HS-27A (cell line): ENCODE data around the gene ST7.
A peak's percentile ranks its signal among the peaks of the same experiment; 100 is the strongest.

Source experiments
- DNase-seq: peaks from one replicate; pipeline ENCODE4 v3.0.0-alpha.2; 2012; ENCODE audit warnings: low read depth, missing footprints

ST7 gene

GRCh38 chr7:117130262-117130661, 177.0 kb downstream of the ST7 start:
- no peak for DNase-seq

- DNase-seq: peak; percentile 82
Observed at GRCh38 chr7:117132321-117133120, 179.2 kb downstream of the ST7 start.

- DNase-seq: no peak
Observed at GRCh38 chr7:117133125-117133524, 179.8 kb downstream of the ST7 start.

DNA sequence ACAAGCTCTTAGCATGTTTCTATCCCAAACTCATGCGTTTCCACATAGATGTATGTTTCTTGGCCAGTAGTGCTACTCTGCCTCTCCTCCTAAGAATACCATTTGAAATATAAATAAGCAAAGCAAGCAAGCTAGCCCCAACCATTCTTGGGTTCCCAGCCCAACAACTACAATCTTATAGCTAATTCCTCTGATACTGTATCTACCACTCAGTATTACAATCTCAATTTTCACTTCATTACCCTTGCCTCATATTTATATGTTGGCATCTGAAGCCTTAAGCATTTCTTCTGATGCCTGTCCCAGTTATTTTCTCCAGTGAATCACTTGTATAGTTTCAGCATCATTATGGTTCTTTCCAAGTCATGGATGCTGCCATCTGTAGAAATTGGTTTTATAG, 181.1 kb downstream of the ST7 start:
- DNase-seq: no peak

- no peak for DNase-seq
Observed at GRCh38 chr7:117134889-117135552, 181.7 kb downstream of the ST7 start.

- DNase-seq: no peak
Observed at GRCh38 chr7:117135553-117135891, 182.2 kb downstream of the ST7 start.

DNA sequence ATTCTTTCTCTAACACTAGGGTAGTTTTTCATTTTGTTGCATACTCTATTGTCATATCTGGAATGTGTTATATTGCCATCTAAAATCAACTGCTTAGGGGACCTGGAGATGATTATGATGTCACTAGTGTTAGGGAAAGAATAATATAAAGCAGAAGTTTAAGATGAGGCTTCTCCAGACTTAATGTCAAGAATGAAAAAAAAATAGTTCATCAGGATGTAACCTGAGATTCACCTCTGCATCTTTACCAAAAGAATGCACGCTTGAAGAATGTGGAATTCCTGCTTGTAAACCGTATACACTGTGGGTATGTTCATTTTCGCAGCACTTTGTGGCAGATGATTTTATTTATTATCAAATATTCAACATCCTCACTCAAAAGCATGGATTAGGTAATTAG, 184.6 kb downstream of the ST7 start:
- DNase-seq: no peak

- no peak for DNase-seq
Observed at GRCh38 chr7:117138495-117138894, 185.2 kb downstream of the ST7 start.

DNA sequence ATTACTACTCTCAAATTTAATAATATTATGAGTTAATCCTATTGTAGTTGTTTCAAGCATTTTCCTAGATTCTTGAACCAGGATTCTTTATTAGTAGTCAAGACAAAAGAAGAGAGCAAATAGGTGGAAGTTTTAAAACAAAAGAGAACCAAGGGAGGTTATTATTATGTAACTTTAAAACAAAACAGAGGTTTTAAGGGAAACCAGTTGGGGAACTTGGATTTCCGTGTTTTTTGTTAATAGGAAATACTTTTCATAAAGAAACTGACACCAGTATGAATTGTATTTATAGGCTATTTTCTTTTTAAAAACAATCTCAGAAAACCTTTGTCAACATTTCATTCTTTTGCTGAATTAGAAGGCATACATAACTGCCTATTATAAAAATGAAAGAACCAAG, 185.7 kb downstream of the ST7 start:
- no peak for DNase-seq

- DNase-seq: no peak
Observed at GRCh38 chr7:117139397-117139984, 186.2 kb downstream of the ST7 start.

DNA sequence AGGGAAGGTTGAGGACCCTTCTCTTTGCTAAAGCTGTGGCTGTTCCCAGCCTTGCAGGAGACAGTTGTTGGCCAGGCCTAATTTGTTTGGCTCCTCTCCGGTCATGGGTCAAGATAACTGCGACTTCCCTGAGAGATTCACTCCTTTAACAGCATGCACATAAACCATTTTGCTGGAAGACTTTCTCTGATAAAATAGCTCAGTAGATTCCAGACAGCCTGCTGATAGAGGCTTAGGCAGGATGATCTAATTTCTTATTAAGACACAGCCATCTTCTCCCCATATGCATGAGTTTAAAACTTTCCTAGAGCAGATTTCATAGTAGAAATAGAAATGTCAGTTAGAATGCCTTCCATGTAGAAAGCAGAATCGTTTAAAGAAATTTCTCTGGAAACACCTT, 187.6 kb downstream of the ST7 start:
- no peak for DNase-seq

- no peak for DNase-seq
Observed at GRCh38 chr7:117143066-117143465, 189.8 kb downstream of the ST7 start.

- DNase-seq: no peak
Observed at GRCh38 chr7:117143580-117143979, 190.3 kb downstream of the ST7 start.

DNA sequence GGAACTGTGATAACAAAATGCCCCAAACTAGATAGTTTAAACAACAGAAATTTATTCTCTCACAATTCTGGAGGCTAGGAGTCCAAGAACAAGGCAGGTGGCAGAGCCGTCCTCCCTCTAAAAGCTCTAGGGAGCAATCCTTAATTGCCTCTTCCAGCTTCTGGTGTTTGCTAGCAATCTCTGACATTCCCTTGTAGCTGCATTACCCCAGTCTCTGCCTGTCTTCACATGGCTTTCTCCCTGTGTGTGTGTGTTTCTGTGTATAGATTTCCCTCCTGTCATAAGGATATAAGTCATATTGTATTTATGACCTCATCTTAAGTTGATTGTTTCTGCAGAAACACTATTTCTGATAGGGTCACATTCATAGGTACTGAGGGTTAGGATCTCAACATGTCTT, 192.0 kb downstream of the ST7 start:
- no peak for DNase-seq

- no peak for DNase-seq
Observed at GRCh38 chr7:117146059-117146458, 192.8 kb downstream of the ST7 start.

DNA sequence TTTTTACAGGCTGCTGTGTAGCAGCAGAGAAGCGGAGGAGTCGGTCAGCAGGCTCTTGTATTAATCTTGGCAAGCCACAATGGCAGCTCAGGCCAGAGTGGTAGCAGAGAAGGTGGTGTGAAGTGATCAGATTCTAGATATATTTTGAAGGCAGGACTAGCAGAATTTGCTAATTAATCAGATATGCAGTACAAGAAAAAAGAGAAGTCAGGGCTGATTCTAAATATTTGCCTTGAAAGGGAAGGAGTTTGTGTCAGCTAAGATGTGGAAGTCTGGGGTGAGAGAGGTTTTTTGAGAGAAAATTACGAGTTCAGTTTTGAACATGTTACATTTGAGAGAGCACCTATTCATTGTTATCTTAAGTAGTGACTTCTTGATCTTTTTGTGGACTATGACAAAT, 193.2 kb downstream of the ST7 start:
- DNase-seq: no peak

DNA sequence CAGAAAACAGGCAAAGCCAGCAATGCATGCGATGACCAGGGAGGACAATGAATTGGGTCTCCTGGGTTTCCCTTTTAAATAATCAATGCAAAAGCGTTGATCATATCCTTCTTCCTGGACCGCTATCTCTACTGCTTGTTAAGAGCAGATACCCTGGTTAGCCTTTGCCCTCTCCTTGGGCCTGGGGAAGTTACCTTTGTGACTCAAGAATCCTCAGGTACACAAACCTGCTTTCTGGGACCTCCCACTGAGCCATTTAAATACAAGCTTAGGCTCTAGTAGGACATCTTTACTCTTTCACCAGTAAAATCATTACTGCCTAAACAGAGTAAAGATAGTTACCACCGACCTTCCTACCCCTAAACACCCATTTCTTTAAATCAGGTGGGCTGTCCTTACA, 195.7 kb downstream of the ST7 start:
- no peak for DNase-seq

DNA sequence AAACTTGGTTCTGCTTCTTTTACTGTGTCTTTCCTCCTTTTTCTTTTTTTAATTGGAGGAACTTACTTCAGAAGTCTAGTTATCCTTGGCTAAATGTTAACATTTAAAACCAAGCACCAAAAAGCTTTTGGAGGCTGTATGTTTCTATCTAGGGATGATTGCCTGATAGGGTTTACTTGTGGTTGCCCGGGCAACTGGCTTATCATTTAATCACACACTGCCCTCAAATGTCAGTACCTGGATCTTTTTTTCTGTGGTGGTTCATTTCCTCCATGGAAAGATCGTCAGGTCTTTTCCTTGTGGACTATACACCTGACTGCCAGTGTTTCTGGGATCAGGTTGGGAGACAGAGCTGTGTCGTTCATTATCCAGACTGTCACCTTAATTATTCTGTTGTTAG, 196.4 kb downstream of the ST7 start:
- DNase-seq: no peak

DNA sequence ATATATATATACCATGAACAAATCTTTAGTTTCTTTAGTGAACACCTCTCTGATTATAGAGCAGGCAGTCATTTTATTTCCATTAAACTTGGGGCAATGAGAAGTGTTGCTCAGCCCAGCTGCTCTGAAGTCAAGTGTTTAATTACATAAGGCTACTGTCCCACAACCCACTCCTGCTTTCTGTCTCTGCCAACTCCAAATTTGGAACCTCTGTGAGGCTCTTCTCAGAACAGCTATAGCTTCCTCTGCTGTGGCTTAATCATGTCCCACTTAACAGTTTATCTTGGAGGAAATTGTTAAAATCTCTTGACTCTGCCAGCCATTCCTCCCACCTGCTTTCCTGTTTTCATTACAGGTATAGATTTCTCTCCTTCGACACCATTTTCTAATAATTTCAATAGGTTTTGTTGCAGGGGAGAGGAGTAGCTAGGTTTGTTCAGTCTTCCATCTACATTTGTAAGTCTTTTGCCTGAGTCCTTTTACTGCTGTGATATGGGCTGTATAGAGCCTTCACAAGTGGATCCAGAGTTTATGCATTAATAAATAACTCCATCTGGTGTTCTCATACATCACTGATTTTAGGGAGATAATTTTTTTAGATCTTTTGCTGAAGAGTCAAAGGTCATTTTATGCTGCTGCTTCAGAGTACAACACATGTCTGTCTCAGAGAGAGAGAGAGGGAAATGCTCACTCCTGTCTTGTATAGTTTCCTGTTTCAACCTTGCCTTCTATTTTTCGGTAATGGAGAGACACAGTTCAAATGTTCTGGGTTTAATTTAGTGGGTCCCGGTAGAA, 199.1 kb downstream of the ST7 start:
- no peak for DNase-seq

DNA sequence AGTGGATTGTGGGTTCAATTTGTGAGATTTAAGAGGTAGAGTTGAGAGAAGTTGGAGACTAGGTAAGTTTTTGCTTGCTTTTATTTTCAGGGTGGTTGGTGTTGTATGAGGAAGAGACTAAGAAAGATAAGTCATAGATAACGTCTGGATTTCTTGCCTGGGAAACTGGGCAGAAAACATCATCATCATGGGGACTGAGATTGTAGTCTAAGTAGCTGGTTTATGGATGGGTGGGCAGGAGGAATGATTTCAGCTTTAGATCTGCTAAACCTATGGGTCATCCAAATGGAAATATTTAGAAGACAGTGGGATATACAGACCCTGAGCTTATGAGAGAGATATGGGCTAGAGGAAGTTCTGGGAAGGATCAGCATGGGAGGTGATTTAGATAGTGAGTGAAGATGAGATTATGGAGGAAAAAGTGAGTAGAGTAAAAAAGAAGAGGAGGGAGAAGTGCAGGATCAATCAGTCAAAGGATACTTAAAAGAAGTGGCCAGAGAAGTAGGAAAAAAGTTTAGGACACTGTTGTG, 199.8 kb downstream of the ST7 start:
- no peak for DNase-seq

DNA sequence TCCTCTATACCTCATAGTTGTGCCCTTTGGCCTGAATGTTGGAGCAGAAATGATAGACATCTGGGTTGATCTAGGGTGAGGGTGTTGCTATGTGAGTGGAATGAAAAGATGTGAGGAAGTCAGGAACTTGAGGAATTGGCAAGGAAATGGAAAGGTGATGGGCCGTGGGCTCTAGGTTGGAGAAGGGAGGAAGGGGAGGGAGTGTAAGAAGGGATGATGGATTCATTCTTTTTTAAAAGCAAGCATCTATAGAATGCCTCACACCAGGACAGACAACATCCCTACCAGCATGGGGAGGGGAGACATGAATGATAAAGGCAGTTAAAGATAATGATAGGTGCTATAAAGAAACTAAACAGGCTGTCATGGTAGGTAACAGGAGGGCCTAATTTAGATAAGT, 201.4 kb downstream of the ST7 start:
- DNase-seq: no peak

DNA sequence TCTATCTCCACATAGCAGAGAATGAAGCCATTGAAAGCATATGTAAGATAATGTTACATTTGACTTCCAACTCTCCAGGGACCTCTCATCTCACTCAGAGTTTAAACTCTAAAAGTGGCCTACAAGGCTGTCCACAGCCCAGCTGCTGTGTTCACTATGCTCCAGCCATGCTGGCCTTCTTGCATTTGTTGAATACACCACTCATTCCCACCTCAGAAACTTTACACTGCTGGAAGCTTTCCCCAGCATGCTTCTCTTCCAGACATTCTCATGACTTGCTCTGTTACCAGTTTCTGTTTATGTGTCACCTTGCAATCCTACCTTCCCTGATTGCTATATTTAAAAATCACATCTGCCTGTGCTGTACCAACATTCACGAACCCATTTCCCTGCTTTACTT, 202.4 kb downstream of the ST7 start:
- DNase-seq: no peak
